LNCaP clone FGC (cell line): ENCODE data around the gene ANO8.

Experiments
- DNase-seq: peaks from one replicate; pipeline ENCODE4 v3.0.0-alpha.2; 2011; ENCODE audit warnings: low read depth
- H3K4me3 ChIP-seq: 2 replicates; pipeline ENCODE4 v1.5.1; 2011; ENCODE audit warnings: mild to moderate bottlenecking, low read depth, low read length, control low read depth
- CTCF ChIP-seq: IDR thresholded peaks from 2 replicates; pipeline ENCODE4 v1.5.1; 2012; ENCODE audit warnings: mild to moderate bottlenecking; ENCODE audit not compliant: control insufficient read depth, insufficient read depth; ENCODE audit errors: extremely low read depth

The ANO8 gene

DNA sequence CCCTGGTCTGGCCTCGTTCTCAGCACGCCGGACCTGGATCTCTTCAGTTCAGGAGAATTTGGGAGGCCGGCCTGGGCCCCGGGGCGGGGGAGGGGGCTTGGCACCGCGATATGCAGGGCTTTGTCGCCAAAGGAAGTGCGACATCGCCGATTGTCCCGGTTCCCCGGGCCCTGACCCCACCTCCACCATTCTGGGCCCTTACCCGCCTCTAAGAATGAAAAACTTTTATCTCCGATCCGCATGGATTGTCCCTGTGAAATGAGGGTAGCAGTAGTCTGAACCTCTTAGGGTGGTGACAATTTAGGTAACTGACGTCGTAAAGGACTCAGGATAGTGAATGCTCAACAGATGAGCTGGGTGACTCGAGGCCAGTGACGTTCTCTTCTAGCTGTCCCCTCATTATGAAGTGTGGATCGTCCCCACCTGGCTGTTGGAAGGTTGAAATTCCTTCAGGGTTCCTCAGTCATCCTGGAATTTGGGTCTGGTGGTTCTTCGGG is 24.6 kb downstream of the ANO8 start:
- TF ChIP-seq CTCF = no peak

GRCh38 chr19:17309198-17309964 is 25.3 kb downstream of the ANO8 start, which contains the start of gene DDA1:
DDA1 (plus strand) TSS chr19:17309563; CDS start chr19:17309655, 92 bp downstream.
- no peak for TF ChIP-seq CTCF
- peak; percentile 100 for DNase-seq
- peak within 1 kb of the TSS; percentile 97 for H3K4me3 ChIP-seq

More for the DNA sequence above, 24.6 kb downstream of the ANO8 start:
- DNase-seq = no peak
- peak overlapping the region; percentile 97 for H3K4me3 ChIP-seq

GRCh38 chr19:17307876-17308377 is 26.7 kb downstream of the ANO8 start:
- DNase-seq = no peak

DNA sequence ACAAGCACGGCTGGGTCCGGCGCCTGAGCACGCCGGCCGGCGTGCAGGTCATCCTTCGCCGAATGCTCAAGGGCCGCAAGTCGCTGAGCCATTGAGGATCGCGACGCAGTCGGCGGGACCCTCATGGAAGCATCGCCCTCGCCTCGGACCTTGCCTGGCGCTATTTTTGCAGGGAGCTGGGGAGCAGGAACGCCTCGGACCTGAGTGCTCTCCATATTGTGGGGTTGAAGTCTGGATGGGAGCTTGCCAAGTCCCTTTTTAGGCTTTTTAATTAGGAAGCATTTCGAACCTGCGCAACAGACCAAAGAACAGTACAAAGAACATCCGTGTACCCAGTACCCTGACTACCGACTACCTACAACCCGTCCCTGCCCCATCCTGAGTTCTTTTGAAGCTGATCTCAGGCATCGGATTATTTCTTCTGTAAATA is 28.4 kb downstream of the ANO8 start:
- DNase-seq = no peak
- peak overlapping the region; percentile 78 for H3K4me3 ChIP-seq
- TF ChIP-seq CTCF = no peak

More at GRCh38 chr19:17307876-17308377, 26.7 kb downstream of the ANO8 start:
- TF ChIP-seq CTCF = no peak
- H3K4me3 ChIP-seq = no peak overlapping the region

- peak within 1 kb of the TSS; percentile 78 for H3K4me3 ChIP-seq
- peak; percentile 91 for TF ChIP-seq CTCF
- DNase-seq = peak; percentile 99
Observed at GRCh38 chr19:17305517-17306284, 29.0 kb downstream of the ANO8 start, which contains the start of gene MRPL34. MRPL34 (plus strand) TSS chr19:17305872; CDS start chr19:17305893, 21 bp downstream.

DNA sequence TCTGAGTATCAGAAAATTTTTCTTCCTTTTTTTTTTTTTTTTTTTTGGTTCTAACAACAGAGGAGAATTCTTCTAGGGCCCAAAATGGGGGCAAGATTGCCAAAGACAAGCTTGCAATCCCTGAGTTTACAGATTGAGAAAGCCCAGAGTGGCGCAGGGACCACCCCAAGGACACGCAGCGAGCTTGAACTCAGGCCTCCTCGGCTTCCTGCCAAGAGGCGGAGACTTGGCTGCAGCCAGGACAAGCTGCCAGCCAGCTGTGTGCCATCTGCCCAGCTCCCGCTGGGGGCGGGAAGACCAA is 29.5 kb downstream of the ANO8 start:
- H3K4me3 ChIP-seq = no peak overlapping the region
- TF ChIP-seq CTCF = no peak
- no peak for DNase-seq
